HG03139 (cell line): Measurements from ENCODE around the gene FZD7.

Experiments
- ATAC-seq: cut with Tn5 transposase; IDR thresholded peaks from one replicate; pipeline ENCODE4 v1.9.1; 2021; ENCODE audit not compliant: unreplicated experiment

FZD7 gene

GRCh38 chr2:202009581-202009980 is 24.1 kb upstream of the FZD7 start:
- no peak for ATAC-seq

DNA sequence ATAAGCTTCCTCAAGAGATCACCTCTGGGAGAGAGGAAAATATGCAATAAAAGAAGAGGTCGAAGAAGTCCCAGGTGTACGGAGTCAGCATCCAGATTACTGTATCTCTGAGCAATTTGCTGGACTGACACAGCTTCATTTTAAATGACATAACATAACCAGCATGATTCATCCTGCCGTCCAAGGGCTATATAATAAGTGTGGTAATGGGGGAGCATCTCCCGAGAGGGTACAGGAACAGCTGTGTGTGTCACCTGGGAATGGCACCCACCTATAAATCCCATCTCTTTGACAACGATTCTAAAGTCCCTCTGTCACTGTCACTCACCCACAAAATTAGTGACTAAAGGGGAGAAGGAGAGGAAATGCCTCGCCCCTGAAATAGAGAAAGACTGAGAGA is 19.3 kb upstream of the FZD7 start:
- ATAC-seq = no peak

DNA sequence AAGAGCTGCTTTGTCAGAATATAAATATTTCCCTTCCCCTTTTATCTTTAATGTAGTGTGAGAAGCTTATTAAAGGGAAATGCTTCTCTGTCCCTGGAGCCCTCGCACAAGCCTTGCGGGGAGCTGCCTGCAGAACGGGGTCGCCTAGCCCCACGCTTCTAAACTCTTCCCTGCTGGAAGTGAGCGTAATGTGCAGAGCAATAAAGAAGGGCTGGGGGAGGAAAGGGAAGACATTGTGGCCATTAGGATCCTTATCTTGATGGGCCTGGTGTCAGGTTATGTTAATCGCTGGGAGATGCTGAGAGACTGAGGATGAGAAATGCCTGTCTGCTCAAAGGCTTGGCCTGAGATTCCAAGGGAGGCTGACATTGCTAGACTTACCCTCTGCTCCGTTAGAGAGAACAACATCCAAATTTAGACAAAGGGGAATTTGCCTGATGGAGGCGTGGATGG is 18.9 kb upstream of the FZD7 start:
- no peak for ATAC-seq

GRCh38 chr2:202015471-202015870 is 18.2 kb upstream of the FZD7 start:
- ATAC-seq = no peak

DNA sequence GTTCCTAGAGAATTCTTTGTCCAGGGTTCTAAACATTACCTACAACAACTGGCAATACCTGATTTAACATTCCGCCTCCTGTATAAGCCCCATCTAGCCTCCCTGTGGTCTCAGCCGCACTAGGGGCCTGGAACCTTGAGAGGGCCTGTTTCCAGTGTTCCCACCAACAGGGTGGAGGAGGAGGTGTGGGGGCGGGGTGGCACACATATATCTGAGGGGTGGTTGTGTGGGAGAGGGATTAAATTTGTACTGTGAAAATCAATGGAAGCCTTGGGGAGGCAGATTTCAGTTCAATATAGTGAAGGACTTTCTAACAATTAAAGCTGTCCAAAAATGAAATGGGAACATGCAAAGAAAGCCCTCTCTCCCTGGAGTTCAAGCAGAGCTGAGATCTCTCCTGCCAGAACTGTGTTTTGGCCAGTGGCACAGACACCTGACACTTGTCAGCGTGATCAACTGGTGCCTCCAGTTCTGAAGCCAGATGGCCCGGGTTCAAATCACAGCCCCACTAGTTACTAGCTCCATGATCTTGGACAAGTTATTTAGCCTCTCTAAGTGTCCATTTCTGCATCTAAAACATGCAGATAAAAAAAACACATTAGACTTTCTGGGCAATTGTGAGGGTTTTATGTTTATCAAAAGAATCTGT is 17.0 kb upstream of the FZD7 start:
- no peak for ATAC-seq

- ATAC-seq = no peak
Measured at GRCh38 chr2:202017940-202018339, 15.7 kb upstream of the FZD7 start.

DNA sequence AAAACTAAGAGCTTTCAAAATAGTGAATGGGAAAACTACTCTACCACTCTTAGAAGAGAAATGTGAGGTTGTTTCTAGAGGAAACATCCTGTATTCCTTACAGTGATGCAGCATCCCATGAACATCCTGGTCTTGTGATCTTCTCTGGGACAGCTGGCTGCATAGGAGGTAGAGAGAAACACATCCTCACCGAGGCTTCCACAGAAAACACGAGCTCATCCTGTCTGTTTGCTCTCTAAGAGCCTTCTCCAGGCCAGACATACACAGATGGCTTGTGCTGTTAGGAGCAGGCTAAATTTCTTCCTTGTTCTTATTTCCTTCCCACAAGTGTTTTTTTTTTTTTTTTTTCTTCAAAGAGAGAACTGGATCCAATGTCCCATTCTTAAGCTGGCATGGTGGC is 14.7 kb upstream of the FZD7 start:
- ATAC-seq = no peak

DNA sequence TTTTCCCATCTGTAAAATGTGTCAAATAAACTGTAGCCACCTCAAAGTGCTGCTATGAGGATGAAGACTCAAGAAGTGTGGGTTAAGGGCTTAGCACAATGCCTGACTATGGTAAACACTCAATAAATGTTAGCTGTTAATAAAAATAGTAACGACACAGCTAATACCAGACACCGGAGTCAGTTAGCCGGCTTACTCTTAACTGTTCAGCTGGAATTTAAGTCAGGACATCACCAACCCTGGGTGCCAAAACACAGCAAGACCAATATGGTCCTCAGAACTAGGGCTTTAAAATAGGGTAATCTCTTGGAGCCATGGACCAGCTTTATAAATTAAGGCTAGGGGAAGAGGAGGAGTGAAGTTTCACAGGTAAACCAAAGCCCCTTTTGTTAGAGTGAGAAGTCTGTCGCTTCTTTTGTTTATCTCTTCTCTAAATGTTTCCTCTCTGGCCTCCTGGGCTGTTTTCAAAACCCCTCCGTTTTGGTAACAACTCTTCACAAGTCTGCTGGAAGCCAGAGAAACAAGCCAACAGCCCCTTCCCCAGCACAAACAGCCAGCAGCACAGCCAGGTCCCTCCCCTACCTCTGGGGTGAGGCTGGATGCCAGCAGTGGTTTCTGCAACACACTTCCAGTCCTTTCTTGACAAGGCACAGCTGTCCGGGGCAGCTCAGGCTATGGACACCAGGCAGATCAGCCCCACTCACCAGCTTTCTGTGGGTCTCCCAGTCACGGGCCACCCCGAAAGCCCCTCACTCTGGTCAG is 13.8 kb upstream of the FZD7 start:
- ATAC-seq = no peak

GRCh38 chr2:202022755-202023154 is 10.9 kb upstream of the FZD7 start:
- ATAC-seq = no peak

- no peak for ATAC-seq
Measured at GRCh38 chr2:202023198-202023903, 10.3 kb upstream of the FZD7 start.

GRCh38 chr2:202023904-202024266 is 9.8 kb upstream of the FZD7 start:
- ATAC-seq = no peak

- no peak for ATAC-seq
Measured at GRCh38 chr2:202024871-202025270, 8.8 kb upstream of the FZD7 start.

- ATAC-seq = no peak
Measured at GRCh38 chr2:202025816-202026215, 7.8 kb upstream of the FZD7 start.

DNA sequence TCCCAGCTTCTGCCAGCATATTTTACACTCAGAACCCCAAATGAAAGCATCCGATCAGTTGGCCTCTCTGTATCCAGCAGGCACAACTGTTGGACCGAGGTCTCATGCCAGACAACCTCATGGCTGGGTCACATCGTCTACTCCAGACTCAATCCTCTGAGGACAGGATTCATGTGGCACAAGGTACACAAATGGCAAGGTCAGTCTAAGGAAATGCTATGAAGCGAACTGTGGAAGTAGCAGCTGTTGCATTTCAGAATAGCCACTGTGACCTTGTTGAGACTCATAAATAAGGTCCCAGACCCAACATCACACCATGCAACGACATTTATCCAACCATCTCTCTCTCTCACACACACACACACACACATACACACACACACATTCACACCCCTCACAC is 7.1 kb upstream of the FZD7 start:
- no peak for ATAC-seq

GRCh38 chr2:202030691-202031090 is 3.0 kb upstream of the FZD7 start:
- ATAC-seq = no peak

DNA sequence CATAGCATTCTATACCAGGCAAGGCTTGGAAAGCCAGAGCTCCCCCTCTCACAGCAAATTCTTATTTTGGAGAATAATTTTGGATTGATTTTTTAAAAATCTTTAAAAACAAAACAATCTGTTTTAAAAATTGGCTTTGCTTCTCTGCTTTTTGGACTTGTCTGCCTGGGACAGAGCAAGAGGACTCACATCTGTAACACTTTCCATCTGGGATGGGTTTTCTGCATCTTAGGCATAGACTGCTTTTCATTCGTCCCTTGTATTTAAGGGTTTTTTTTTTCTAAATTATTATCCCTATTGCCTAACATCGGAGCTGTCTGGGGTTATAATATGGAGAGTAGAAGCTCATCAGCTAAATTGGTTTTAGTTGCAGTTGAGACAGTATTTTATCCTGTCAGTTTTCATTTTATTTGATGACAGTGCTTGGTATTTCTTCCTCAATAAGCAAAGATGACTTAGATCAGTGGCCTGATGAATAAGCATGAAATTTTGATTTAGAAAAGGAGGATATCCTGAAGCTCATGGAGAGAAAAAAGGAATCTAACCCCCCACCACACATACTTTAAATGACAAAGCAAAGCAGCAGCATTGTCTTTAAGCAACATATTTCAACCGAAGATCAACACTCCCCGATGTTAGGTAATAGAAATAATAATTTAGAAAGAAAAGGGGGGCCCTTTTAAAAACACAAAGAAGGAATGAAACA is 2.3 kb upstream of the FZD7 start:
- ATAC-seq = no peak

GRCh38 chr2:202032846-202033316 is 774 bp upstream of the FZD7 start:
- no peak for ATAC-seq

DNA sequence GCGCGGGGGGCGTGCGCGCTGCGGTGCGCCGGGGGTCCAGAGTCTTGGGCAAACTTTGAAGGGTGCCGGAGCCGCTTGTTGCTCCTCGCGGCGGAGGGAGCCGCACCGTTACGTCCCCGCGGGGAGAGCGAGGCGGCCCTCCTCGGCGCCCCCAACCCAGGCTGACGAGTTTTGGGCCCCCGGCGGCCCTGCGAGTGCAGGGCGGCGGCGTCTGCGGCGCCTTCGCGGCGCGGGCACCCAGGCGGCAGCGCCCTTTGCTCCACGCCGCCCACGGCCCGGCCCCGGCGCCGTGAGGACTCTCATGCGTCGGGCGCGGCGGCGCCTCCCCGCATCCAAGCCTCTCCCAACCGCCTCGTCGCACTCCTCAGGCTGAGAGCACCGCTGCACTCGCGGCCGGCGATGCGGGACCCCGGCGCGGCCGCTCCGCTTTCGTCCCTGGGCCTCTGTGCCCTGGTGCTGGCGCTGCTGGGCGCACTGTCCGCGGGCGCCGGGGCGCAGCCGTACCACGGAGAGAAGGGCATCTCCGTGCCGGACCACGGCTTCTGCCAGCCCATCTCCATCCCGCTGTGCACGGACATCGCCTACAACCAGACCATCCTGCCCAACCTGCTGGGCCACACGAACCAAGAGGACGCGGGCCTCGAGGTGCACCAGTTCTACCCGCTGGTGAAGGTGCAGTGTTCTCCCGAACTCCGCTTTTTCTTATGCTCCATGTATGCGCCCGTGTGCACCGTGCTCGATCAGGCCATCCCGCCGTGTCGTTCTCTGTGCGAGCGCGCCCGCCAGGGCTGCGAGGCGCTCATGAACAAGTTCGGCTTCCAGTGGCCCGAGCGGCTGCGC is 814 bp downstream of the FZD7 start:
- peak; percentile 7 for ATAC-seq

DNA sequence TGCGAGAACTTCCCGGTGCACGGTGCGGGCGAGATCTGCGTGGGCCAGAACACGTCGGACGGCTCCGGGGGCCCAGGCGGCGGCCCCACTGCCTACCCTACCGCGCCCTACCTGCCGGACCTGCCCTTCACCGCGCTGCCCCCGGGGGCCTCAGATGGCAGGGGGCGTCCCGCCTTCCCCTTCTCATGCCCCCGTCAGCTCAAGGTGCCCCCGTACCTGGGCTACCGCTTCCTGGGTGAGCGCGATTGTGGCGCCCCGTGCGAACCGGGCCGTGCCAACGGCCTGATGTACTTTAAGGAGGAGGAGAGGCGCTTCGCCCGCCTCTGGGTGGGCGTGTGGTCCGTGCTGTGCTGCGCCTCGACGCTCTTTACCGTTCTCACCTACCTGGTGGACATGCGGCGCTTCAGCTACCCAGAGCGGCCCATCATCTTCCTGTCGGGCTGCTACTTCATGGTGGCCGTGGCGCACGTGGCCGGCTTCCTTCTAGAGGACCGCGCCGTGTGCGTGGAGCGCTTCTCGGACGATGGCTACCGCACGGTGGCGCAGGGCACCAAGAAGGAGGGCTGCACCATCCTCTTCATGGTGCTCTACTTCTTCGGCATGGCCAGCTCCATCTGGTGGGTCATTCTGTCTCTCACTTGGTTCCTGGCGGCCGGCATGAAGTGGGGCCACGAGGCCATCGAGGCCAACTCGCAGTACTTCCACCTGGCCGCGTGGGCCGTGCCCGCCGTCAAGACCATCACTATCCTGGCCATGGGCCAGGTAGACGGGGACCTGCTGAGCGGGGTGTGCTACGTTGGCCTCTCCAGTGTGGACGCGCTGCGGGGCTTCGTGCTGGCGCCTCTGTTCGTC is 1.7 kb downstream of the FZD7 start:
- ATAC-seq = no peak

DNA sequence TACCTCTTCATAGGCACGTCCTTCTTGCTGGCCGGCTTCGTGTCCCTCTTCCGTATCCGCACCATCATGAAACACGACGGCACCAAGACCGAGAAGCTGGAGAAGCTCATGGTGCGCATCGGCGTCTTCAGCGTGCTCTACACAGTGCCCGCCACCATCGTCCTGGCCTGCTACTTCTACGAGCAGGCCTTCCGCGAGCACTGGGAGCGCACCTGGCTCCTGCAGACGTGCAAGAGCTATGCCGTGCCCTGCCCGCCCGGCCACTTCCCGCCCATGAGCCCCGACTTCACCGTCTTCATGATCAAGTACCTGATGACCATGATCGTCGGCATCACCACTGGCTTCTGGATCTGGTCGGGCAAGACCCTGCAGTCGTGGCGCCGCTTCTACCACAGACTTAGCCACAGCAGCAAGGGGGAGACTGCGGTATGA is 2.3 kb downstream of the FZD7 start:
- ATAC-seq = no peak
